ENCODE measurements around the gene EIF3F. TPM values are rescaled to one million over a fixed set of nuclear protein-coding genes. Genes with fewer than 3 reads are reported as not detected.

Gene EIF3F
- total RNA-seq, 3 donors from 2014 or later (not counting 1 experiment from before 2014, with no cell fraction given) = 232 to 250 (median 247) TPM

GRCh38 chr11:7944123-7944522 lies 43.0 kb upstream of the EIF3F start:
- H3K27ac ChIP-seq (ENCODE audit: low read length) = no peak overlapping the region
- no peak for DNase-seq
- H3K27me3 ChIP-seq (ENCODE audit: control insufficient read depth, insufficient read depth, low read length) = no peaks in the 10 kb centered on the region
- intact Hi-C loops (cut with micrococcal nuclease) = no loop called here
- H3K27ac Mint-ChIP-seq = no peak overlapping the region
- peaks cover 5 to 12% of the 10 kb centered on the region in 2 donors for H3K9me3 Mint-ChIP-seq
- no peak overlapping the region for H3K4me3 Mint-ChIP-seq
- TF ChIP-seq CTCF (IDR thresholded peaks at IDR 0.05) = no peak
- H3K36me3 ChIP-seq (ENCODE audit: control insufficient read depth, insufficient read depth, low read length) = no peaks in the 10 kb centered on the region
- H3K4me3 ChIP-seq (ENCODE audit: low read length) = no peak overlapping the region
- peaks cover 0 to 16% of the 10 kb centered on the region in 2 donors for H3K27me3 Mint-ChIP-seq (ENCODE audit: low read depth in 2 of 2)
- peaks cover 10% of the 10 kb centered on the region for H3K36me3 Mint-ChIP-seq
- no peaks in the 10 kb centered on the region for H3K4me1 Mint-ChIP-seq
- ATAC-seq = no peak
- no CpG with 5 or more reads among the region's 2 CpGs for WGBS (ENCODE audit: insufficient coverage)
- H3K4me1 ChIP-seq (ENCODE audit: control insufficient read depth, insufficient read depth, low read length) = no peaks in the 10 kb centered on the region
- H3K9me3 ChIP-seq (ENCODE audit: control insufficient read depth, insufficient read depth, low read length) = peaks cover 6% of the 10 kb centered on the region

GRCh38 chr11:7949934-7950333 lies 37.2 kb upstream of the EIF3F start:
- no peak for ATAC-seq
- Mint-ChIP-seq H3K9me3 (no peaks in the 10 kb centered on the region), H3K36me3 (no peaks in the 10 kb centered on the region), H3K27me3 (ENCODE audit: low read depth in 2 of 2) (peaks cover 7 to 9% of the 10 kb centered on the region in 2 donors), H3K4me3 (no peak overlapping the region), H3K4me1 (no peaks in the 10 kb centered on the region), H3K27ac (no peak overlapping the region)
- Histone ChIP-seq H3K36me3 (ENCODE audit: control insufficient read depth, insufficient read depth, low read length) (no peaks in the 10 kb centered on the region), H3K4me3 (ENCODE audit: low read length) (no peak overlapping the region), H3K27ac (ENCODE audit: low read length) (no peak overlapping the region), H3K4me1 (ENCODE audit: control insufficient read depth, insufficient read depth, low read length) (no peaks in the 10 kb centered on the region), H3K9me3 (ENCODE audit: control insufficient read depth, insufficient read depth, low read length) (peaks cover under 1% of the 10 kb centered on the region), H3K27me3 (ENCODE audit: control insufficient read depth, insufficient read depth, low read length) (no peaks in the 10 kb centered on the region)
- intact Hi-C loops (cut with micrococcal nuclease) = no loop called here
- WGBS (ENCODE audit: insufficient coverage) = no CpG with 5 or more reads among the region's 1 CpG
- TF ChIP-seq CTCF (IDR thresholded peaks at IDR 0.05) = no peak
- DNase-seq = no peak

GRCh38 chr11:7955191-7955590 lies 31.9 kb upstream of the EIF3F start:
- H3K4me3 ChIP-seq (ENCODE audit: low read length) = no peak overlapping the region
- H3K4me1 ChIP-seq (ENCODE audit: control insufficient read depth, insufficient read depth, low read length) = no peaks in the 10 kb centered on the region

More at GRCh38 chr11:7955191-7955590, 31.9 kb upstream of the EIF3F start:
- H3K27me3 Mint-ChIP-seq (ENCODE audit: low read depth in 2 of 2) = peaks cover 5 to 25% of the 10 kb centered on the region in 2 donors
- H3K4me3 Mint-ChIP-seq = no peak overlapping the region
- Histone ChIP-seq H3K27me3 (ENCODE audit: control insufficient read depth, insufficient read depth, low read length) (no peaks in the 10 kb centered on the region), H3K9me3 (ENCODE audit: control insufficient read depth, insufficient read depth, low read length) (no peaks in the 10 kb centered on the region), H3K27ac (ENCODE audit: low read length) (no peak overlapping the region), H3K36me3 (ENCODE audit: control insufficient read depth, insufficient read depth, low read length) (no peaks in the 10 kb centered on the region)
- intact Hi-C loops (cut with micrococcal nuclease) = no loop called here
- no peak for TF ChIP-seq CTCF (IDR thresholded peaks at IDR 0.05)
- H3K36me3 Mint-ChIP-seq = no peaks in the 10 kb centered on the region
- peaks cover 0 to 2% of the 10 kb centered on the region in 2 donors for H3K9me3 Mint-ChIP-seq
- H3K4me1 Mint-ChIP-seq = no peaks in the 10 kb centered on the region
- no peak for DNase-seq
- 71% methylated on average over 1 of the region's 1 CpG for WGBS (ENCODE audit: insufficient coverage)
- ATAC-seq = no peak
- H3K27ac Mint-ChIP-seq = no peak overlapping the region

Measured in natural killer cell (primary cell).